NOMO-1 (cell line): ENCODE measurements around the gene NKAIN2.

Experiments
- DNase-seq, 2 experiments: peaks; one replicate each; lab custom pipeline; 2025; ENCODE audit not compliant: unreplicated experiment in 2 of 2; lab: John Stamatoyannopoulos, UW

NKAIN2 gene

DNA sequence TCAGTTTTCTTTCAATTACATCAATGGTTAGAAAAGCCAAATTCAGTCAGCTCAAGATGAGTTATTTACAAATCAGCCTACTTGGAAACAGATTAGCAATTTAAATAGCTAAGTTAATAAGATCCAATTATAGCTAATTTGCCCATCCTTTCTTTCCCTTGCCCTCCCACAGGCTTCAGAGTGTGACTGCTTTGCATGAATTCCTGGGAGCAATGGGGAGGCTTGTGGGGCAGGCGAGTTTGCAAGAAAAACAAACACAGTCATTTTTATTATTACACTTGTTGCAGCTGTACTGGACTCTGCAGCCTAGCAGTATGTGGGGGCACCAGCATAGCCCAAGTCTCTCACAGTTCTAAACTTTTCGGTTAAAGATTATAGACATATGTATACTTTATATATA, 219.0 kb downstream of the NKAIN2 start:
- no peak for DNase-seq

DNA sequence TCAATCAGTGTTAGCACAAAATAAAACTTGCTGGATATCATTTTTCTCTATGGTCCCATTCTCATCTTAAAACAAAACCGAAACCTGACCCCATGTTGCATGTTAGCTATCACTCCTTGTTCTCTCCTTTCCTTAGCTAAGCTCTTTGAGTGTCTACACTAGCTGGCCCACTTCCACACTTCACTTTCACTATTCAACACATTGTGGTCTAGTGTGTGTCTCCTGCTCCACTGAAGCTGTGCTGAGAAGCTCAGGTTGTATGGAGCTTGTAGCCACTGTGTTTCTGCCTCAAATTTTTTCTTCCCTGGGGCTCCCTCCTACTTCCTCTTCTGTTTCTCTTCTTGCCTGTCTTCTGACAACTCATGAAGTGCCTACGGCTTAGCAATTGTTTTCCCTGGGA, 223.0 kb downstream of the NKAIN2 start:
- peak; percentile 29 to 62 for DNase-seq

DNA sequence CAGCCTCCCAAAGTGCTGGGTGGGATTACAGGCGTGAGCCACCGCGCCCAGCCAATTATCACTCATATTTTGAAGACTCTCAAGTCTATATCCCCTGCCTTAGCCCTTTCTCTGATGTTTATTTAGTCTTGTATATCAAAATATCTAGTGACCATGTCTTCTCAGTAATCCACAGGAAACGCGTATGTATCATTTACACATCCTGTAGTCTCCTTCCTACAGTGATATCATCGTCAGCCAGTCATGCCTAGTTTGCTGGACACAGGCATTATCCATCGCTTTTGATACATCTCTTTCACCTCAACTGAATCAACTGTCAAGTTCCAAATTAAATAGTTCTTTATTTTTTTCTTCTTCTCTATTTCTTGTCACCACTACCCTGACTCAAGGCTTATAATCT, 223.7 kb downstream of the NKAIN2 start:
- DNase-seq: no peak

DNA sequence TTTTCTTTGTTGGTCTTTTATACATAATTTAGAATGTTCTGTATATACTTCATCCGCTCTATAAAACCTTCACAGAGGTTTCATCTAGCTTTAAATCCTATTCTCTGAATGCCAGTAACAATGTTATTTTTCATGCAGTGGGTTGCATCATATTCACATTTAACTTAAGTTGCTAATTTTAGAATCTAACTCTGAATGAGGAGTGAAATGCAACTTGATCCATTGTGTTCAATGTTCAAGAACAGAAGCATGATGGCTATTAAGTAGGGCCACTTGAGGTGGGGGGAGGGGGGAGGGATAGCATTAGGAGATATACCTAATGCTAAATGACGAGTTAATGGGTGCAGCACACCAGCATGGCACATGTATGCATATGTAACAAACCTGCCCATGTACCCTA, 224.5 kb downstream of the NKAIN2 start:
- no peak for DNase-seq

DNA sequence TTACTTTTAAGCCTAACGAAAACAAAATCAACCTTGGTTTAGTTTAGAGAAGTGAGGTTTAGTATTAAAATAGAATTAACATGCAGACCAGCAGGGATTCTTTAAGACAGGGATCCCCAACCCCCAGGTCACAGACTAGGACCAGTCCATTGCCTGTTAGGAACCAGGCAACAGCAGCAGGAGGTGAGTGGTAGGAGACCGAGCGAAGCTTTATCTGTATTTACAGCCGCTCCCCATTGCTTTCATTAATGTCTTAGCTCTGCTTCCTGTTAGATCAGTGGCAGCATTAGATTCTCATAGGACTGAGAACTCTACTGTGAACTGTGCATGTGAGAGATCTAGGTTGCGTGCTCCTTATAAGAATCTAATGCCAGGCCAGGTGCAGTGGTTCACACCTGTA, 225.9 kb downstream of the NKAIN2 start:
- DNase-seq: no peak

DNA sequence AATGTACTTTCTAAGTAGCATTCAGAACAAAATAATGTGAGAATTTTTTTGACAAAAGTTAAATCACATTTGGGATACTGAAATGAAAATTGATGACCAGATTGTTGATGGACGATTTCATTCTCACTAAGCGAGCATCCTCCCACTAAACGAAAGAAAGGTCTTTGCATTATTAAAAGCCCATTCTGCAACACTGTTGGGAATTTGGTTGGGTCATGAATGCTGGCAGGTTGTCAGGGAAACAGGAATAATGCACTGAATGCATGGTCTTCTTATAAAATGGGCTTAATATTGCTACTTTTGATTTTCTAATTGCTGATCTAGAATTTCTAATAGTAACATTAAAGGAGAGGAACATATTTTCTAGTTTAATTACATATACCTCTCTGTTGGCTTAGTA, 229.8 kb downstream of the NKAIN2 start:
- DNase-seq: no peak

DNA sequence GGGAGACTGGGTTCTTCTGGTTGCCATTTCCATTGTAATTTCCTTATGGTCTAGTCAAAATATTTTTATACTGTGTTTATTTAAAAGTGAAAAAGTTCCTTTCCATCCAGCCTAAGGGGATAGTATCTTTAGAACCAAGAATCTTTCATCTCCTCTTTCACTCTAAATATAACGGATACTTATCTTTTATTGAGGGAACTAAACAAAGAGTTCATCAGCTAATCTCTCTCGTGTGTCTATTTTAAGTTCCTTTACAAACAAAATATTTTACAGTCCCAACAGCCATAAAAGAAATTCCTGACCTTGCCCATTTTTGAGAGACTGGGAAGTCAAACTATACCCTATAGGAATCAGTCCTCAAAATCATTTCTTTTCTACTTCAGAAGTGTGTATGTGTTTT, 232.7 kb downstream of the NKAIN2 start:
- DNase-seq: no peak

DNA sequence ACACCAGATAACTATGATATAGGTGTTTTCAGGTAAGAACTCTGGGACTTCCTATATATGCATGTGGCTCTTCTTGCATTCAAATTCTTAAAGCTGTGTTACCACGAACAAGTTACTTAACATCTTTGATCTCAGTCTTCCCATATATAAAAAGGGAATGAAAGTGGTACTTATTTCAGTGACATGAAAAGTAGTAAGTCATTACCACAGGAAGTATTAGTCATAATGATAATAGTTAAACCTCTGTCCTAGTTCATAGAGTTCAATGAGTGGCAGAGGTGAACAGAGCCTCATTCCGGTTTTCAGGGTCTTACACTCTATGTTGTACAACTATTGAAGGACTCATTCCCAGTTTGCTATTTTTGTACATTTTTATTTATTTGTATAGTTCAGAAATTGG, 237.0 kb downstream of the NKAIN2 start:
- DNase-seq: peak; percentile 26 to 92

DNA sequence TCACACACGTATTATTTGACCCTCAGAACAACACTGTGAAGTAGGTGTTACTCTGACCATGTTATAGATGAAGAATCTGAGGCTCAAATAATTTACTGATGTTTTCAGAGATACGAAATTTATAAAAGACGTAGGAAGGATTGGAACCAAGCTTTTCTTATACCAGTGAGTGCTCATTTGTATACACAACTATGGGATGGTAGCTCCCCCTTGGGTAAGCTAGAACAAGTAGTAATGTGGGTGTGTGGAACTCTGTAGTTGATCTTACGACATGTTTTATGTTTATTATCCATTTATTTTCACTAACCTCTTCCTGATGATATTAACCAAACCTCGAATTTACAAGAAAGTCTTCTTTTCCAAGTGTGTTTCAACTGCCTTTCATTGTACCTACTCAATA, 248.5 kb downstream of the NKAIN2 start:
- DNase-seq: no peak

DNA sequence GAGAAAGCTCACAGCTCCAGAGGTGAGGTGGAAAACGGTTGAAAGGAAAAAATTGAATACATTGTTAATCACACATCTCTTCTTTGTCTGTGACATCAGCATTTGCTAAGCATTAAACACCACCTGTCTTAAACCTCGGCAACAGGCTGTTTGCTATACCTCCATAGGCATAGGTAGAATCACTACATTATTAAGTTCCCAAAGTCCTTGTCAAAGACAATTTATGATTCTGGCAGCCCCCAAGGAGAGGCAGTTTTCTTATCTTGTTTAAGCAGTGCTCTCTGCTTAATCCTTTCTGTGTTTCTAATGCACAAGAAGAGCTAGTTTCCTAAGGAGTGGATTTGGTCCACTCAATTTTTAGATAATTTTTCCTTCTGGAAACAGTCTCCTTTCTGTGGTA, 249.7 kb downstream of the NKAIN2 start:
- no peak for DNase-seq

DNA sequence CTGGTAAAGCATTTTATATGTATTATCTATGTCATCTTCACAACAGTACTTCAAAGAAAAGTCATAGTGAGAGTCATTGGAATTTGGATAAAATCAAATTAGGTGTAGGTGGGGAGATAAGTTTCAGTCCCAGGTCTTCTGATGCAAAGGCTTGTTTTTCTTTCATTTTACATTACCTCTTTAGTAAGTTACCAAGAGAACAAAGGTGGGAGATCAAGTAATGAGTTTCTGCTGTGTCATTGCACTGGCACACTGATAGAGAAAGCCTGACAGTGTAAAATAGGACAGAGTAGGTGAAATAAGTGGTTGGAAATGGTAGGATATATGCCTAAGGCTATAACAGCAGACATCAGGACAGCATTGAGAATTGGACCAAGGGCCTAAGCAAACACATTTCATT, 250.4 kb downstream of the NKAIN2 start:
- no peak for DNase-seq

DNA sequence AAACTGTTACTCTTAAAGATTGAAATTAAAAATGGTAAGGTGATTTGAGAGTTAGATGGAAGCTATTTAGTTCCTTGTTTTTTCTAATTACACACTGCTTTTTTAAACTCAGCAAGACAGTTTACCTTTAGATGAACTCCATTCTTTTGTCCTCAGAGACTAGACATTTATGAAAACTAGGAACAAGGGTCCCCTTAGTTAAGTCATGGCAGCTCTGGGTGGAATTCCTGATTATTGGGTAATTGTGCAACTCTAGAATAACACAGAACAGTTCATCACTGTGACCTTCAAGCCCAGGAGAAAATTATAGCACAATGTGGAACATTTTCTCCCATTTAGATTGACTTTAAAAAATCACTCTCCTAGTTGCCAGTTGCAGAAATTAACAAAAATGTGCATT, 251.7 kb downstream of the NKAIN2 start:
- DNase-seq: no peak

DNA sequence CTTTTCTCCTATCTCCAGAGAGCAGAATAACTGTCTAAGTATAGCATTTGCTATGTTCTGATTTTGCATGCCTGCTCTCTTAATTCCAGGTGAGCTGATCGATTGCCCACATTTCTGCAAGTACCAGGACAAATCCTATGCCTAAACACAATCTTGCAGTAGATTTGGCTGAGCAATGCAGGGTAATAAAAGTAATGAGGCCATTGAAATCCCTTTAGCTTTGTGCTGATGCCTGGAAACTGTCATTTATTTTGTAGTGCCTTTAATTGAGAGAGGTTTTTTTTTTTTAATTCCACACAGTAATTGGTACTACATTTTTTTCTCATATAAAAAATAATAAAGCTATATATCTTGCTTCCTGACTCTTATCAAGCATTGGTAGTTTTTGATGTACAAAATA, 252.3 kb downstream of the NKAIN2 start:
- DNase-seq: no peak

DNA sequence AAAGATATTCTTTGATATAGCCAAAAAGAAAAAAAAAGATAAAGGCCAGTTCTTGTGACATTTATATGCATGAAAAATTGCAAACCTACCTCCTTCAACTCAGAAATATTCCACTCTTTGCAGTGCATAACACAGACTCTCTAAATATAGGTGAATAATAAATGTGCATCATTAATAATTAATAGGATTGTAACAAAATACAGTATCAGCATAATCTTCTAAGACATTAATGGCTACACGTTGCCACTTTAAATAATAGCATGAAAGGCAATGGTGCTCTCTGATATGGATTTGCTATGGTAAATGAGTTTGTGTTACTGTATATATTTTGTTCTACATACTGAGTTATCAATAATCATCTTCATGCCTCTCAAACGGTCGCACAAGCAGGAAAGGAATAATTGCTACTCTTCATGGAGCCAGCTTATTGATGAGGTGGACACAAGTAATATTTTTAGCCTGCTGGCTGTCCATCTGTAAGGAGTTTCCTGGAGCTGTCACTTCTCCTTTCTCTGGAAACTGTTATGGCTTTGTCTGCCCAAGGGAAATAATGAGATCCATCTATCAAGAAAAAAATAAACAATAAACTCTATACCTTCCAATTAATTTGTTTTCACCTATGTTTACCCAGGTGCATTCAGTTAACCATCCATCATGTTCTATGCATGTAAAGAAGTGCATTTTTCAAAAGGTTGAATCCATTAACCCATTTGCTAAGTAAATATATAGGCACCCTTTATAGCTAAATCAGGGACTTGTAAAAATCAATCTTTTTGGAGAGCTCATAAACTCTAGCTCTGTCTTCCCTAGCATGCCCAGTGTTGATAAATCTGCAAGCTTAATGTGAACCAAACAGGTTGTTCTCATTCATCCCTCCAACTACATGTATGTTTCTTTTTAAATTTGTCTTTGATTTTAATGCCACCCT, 253.0 kb downstream of the NKAIN2 start:
- DNase-seq: no peak

DNA sequence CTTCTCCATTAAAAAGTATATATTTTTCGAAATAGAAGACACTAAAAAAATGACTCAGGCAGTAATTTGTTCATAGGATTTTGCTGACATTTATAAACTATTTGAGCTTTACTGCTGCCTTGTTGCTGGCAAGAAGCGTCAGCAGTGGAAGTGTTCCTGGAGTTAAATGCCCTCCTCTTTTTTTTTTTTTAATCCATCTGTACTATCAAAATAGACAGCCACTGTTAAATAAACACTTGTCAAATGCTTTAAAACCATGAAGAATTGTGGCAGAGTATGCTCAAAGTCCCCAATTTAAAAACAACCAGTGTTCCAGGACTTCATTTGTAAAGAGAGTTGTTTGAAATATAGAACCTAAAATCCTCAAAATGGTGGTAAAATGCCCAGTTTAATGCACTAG, 253.8 kb downstream of the NKAIN2 start:
- no peak for DNase-seq

DNA sequence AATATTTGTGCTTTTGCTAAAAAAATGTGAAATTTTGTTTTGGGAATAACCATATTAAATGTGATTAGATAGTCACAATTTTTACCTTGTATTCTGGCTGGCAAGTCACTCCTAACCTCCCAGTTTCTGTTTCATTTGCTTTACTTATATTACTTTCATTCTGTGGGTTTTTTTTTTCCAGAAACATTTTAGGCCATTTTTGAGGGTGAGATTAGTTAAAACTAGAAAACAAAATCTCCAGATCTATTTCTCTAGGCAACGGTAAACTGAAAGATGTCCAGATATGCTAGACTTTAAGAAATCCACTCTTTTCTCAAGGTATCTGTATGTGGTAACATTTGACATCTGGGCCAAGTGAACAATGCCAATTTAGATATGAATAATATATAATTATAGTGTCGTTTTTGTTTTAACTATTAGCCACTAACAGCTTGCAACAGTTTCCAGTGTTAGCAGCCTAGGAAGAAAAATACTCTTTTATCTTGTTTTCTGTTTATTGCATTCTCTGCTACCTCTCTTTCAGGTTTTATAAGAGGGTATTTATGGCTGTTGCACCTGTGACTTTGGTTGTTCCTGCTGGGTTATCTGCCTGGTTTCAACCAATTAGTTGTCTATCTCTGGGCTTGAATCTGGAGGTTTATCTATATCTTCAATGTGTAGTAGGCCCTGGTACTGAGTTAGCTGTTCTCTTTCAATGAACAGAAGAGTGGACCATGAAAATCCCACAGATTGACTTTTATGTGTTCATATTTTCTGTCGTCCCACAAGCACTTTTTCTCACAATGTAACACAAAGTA, 260.9 kb downstream of the NKAIN2 start:
- no peak for DNase-seq

DNA sequence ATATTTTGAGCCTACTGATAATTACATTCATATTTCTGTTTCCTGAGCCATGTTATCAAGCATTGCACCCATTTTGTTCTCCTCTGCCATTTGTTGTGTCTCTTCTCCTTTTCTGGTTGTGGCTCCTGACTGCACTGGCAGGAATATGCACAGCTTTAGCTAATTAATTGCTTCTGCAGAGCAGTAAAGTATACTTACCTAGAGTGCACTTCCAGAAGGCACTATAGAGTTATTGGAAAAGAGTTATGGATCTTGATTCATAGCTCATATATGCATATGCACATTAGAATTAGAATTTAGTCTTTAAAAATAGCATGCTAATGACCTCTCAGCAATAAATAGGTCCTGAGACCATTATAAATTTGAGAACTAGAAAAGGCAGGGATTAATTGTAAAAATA, 262.6 kb downstream of the NKAIN2 start:
- no peak for DNase-seq

DNA sequence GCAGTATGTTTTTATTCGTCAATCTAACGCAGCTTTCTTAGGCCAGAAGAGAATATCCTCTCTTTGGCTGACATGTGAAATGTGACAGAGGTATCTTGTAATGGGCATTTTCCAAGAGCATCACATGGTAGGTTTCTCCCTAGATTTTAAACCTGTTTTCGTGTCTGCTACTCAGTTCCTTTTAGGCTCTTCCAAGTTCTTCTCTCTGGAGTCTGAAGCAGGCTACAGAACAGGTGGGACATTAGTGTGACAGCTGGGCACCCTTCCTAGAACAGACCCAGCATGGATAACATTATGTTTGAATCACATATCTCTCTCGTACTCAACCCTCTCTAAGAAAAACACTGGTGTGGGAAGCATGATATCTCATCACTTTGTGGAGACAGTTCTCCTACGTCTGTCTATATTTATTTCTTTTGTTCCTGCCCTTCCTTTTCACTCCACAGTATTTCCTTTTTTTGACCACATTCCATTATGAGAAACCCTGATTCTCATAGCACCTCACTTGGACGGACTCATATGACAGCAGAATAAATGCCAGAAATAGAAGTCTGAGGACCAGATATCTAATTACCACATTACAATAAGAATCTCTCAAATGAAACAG, 263.4 kb downstream of the NKAIN2 start:
- no peak for DNase-seq

DNA sequence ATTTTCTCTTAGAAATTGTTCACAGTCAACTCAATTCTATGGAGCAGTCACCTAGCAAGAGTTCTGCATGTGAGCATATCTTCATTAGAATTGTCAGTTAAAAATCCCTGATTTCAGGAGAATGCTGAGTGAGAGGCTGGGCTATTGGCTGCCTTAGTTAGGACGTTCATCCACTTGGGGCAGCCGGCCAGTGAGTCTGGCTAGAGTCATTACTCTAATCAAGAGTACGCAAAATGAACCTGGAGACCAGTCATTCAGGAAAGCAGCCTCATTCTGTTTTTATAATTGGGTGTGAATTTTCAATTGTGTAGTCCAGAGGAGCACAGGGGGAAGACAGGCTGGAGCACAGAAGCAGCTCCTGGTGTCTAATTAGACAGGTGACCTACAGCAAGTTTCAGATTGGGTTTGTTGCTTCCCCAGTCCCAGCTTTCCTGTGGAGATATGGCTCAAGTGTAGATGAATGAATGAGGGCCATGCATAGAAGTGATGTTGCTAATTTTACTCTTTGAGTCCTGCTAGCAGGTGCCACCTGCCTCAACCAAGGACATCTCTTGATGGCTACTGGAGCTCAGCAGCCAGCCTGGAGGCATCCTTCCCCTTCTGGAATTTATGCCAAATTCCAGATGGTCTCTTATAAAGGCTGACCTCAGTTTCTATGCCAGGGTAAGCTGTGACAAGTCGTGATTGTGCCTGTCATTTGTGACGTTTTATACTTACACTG, 265.7 kb downstream of the NKAIN2 start:
- no peak for DNase-seq

DNA sequence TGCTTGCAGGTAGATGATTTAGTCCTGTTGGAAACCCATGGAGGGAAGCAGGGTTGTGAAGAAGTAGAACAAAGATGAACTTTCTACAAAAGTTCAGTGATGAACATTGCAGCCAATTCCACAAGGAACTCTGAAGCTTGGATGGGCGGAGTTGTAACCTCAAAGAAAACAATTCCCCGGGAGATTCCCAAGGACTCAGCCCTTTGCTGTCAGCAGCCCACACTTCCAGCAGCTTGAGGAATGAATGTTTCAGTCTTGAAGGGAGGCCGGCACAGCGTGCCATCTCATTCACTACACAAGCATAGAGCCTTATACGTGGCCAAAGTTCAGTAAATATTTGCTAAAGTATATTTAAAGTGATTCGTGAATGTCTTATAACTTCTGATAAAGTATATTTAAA, 269.4 kb downstream of the NKAIN2 start:
- no peak for DNase-seq
